ENCODE data around the gene DOCK10.

DOCK10 gene

DNA sequence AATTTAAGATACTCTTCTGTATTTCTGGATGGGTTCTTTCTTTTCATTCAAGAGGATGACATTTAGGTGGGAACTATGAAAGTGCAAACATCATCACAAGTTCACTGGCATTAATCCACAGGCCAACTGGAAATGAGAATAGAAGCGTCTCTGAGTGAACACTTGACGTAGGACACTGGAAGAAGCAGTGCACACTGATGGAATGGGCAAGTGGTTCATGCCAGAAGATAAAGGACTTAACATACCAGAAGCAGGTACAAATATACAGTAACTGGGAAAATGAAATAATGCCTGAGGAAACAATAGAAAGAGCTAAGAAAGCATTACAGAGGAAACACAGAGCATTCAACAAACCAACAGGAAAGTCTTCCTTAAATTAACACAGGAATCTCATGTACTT is 205.2 kb downstream of the DOCK10 start:
- no peak for DNase-seq (ENCODE audit: low read depth, low spot score)

DNA sequence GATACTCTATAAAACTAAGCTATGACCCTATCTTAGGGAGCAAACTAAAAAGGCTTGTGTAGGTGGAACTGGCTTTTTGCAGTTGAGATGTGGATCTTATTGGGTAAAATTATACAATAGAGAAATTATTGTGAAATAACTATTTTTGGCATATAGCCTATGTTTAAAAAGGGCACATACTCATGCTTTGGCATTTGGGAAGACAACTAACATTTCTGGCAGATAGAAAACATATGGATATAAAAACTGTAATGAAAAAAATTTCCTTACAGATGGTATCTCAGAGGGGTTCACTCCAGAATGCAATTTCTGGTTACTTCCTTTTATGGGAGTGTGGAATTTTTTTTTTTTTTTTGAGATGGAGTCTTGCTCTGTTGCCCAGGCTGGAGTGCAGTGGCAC is 206.0 kb downstream of the DOCK10 start:
- DNase-seq (ENCODE audit: low read depth, low spot score) = no peak

DNA sequence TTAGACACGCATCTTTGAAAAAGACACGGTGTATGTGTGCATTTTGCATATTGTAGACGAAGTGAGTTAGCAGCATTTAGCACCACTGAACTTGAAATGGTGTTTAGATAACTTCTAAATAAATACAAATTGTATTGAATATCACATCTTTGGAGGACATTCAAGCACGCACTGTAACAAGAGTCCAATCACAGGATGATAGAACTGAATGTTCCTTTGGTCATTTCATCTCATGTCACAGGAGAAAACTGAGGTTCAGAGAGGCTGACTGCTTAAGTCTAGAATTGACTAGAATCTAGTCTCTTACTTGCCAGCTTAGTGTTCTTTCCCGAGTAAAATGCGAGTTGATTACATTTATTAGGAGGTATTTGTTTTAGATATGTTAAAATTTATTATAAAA is 206.9 kb downstream of the DOCK10 start:
- no peak for DNase-seq (ENCODE audit: low read depth, low spot score)

DNA sequence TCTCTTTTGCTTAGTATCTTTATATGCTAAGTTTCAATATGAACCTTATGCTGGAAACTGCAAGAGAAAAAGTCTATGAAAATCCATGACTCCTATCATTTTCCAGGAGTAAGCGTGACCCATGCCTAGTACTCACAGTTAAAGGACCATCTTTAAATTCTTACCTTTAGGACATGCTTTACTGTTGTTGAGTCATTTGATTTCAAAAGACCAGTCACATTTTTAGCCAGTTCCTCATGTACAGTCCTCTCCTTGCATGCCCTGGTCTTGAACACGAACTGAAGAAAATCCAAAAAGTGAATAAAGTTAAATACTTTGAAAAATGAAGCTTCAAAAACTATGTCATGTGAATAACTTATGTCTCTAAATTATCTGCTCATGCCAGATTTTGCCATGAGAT is 208.3 kb downstream of the DOCK10 start:
- no peak for DNase-seq (ENCODE audit: low read depth, low spot score)

DNA sequence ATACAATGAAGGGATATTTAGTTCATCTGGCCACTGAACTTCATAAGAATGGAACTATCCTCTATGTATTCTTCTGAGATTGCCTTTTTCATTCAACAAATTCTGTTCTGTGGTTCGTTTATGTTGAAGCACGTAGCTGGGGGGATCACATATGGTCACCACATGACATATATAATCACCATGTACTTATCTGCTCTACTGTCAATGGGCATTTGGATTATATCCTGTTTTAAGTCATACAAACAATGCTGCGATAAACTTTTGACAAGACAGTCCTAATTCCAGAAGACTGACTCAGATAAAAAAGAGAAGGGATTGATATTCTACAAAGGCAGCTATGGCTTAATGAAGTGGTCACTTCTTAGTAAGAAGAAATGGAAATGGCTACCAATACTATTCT is 210.1 kb downstream of the DOCK10 start:
- no peak for DNase-seq (ENCODE audit: low read depth, low spot score)

DNA sequence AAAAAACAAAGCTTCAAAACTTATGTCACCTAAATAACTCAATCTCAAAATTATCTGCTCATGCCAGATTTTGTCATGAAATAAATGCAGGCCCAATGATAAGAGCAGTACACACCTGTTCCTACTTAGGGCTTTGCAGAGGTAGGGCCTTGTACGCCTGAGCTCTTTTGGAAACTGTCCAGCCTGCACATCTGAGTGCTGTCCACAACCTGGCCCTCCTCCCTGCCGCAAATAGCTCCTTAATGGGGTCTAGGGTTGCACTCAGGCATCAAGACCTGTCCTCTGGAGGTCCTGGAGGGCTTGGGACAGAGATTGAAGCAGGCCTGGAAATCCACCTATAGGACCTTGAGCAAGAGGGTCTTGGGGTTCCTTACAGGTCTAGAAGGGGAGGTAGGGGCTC is 210.7 kb downstream of the DOCK10 start:
- no peak for DNase-seq (ENCODE audit: low read depth, low spot score)

DNA sequence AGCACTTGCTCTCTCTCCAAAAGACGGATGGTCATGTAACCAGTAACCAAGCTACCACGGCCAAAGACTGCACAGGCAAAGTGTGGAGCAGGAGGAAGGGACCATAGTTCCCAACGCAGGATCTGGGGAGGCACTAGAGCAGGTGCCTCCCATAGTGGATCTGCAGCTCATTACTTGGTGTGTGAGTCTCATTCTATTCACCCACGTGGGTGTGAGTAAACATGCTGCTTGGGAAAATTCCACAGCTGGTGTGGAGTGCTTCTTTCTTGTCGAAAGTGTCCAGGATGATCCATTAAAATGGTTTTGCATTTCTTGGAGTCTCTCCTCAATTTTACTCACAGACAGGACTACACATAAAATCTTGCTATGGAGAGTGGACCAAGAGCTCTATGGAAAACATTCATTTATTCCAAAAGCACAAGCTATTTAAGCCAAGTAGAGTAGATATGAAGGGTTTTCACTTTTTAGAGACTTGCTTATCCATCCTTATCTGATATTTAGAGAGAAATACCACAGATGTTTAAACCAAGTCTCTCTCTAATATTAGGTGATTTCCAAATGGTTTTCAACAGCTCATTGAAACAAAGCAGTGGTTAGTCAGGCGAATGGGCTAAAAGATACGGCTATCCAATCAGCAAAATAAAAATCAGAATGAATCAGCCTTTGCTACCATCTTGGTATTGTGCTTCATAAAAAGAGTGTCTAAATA is 221.8 kb downstream of the DOCK10 start:
- DNase-seq (ENCODE audit: low read depth, low spot score) = no peak

DNA sequence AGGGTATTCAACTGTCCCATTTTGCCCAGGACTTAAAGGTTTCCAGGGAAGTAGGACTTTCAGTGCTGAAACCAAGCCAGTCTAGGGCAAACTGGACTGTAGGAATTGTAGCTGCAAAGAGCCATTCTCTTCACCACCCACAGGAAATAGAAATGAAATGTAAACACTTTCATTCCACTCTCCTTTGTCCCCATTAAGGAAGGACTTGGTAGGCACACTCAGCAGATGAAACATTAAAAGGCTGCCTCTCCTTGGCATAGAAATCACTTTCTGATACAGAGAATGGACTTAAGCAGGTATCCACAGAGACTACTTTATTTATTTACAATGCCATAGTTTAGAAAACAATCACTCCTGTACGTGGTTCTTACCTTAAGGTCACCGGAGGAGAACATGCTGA is 223.2 kb downstream of the DOCK10 start:
- no peak for DNase-seq (ENCODE audit: low read depth, low spot score)

DNA sequence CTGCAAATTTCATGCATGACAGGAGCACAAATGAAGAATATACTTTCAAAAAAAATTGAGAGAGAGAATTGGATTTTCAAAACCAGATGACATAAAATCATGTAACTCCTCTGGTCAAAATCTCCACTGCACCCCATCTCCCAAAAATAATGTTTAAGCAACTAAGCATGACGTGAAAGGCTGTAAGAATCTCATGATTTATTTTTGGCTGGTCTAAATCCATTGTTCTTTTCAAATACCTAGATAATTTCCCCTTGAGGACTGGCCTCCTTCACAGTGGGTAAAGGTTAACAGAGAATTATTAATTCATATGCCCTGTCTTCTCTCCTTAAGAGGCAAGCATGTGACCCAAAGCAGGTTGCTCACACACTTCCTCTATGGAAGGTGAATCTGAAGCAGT is 224.6 kb downstream of the DOCK10 start:
- no peak for DNase-seq (ENCODE audit: low read depth, low spot score)

DNA sequence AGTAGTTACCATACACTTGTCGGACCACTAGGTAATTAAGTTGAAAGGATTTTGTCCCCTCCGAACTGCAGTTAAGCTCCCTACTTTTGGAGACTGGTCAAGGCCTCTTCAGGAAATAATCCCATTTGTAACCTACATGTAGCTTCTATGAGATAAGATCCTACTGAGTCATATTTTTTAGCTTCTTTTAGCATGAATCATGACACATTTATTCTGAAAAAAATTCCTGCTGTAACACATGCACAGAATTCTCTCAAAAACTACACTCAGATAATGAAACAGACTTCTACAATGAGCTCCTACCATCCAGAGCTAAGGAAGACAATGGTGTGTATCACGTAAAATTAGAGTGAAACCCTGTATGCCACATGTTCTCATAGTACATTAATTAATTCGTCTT is 225.5 kb downstream of the DOCK10 start:
- DNase-seq (ENCODE audit: low read depth, low spot score) = no peak

DNA sequence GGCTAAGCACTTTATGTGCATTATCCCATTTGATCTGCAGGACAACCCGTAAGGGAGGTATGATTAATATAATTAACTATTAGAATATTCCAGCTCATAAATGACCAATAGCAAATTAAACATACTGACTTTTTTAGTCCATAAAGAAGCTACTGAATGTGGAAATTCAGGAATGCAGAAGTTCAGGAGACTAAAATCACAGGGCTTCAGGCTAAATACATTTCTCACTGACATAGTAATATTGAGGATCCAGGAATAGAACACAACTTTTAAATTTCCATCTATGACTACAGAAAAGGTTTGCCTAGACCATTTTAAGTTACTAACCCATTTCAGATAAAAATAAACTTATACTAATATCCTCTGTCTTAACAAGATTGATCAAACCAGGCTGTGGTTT is 228.7 kb downstream of the DOCK10 start:
- no peak for DNase-seq (ENCODE audit: low read depth, low spot score)

DNA sequence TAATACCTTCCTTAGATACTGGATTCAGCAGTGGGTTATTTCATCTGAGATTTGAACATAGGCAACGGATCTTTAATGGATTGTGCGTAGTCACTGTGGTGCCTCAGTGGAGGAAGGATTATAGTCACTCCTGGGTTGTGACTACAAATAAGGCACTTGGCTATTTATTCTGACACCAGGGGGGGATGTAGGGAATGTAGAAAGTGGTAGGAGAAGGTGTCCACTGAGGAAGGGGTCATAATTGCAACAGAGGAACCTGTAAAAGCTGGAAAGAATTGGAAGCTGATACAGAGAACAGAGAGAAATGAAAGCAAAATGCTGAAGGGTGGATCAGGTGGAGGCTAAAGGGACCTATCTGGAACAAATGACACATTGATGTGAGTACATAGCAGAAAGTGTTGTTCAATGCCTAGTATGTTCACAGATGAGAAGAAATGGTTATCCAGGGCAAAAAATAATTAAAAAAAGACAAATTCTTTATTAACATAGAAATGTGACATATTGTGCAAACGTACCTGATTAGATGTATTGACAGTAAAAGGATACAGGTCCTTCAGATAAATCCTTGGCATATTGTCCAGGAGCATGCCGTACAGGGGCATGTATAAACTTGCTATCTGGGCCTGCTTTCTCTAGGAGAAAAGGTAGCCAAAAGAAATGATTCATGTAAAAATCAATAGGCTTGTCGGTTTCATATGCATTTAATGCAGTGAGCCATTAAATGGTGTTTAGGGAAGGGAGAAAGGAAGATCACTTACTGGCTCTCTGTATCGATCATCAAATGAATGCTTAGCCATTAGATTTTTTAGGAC is 234.9 kb downstream of the DOCK10 start:
- DNase-seq (ENCODE audit: low read depth, low spot score) = no peak

DNA sequence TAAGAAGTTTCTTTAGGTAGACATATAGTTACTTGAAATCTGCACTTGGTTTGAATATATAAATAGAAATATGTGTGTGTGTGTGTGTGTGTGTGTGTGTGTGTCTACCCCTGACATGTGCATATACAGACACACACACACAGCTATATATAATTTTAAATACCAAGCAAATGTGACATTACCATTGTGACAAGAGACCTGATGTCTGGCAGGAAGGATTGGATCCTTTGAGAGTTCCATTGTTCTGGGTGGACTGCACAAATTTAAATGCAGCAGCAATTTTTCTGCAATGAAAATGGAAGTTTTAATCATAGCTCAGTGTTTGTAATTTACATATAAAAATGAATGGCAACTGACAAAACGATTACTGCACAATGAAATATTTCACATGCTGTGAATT is 238.3 kb downstream of the DOCK10 start:
- no peak for DNase-seq (ENCODE audit: low read depth, low spot score)

DNA sequence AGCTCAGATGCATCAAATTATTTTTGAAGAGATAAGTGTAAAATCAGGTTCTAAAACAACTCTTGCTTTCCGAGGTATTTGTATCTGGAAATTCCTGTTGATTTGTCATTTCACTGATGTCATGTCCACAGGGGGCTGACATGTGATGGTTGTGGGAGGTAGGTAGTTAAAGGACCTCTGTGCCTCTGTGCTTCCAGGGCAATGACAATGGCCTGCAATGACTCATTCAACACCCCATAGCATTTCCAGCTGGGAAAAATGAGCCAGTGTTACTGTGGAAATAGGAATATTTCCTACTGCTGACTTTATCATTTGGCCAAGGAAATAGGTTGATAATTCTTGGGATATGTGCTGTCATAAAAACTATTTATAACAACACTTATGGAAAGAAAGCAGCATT is 239.9 kb downstream of the DOCK10 start:
- no peak for DNase-seq (ENCODE audit: low read depth, low spot score)

DNA sequence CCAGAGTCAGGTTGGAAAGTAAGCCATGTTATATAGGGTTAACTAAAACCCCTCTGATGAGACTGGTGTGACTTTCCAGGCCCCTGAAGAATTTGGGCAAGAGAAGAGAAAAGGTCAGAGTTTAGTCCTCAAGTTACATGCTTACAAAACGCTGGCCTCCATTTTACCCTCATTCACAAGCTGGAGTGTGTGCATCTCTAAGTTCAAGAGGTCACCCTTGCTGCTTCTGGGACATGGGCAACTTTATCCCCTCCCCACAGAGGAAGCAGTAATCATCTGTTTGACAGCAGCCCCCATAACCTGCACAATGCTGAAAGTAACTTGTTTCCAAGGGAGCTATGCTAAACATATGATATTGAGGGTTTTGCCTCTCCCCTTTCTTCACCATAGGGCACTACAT is 240.9 kb downstream of the DOCK10 start:
- DNase-seq (ENCODE audit: low read depth, low spot score) = no peak

DNA sequence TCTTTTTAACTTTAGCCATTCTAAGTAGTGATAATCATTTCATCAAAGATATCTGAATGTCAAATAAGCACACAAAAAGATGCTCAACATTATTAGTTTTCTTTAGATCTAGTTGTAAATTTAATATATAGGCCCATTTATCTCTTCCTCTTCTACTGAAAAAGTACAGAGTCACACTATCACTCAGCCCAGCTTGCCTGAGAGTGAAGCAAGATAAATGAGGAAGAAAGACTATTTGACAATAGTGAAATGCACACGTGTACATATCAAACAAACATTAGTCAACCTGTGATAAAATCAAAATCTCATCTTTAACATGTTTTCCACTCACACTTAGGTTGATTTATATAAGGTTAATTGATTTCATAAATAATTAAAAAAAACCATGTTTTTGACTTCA is 242.6 kb downstream of the DOCK10 start:
- DNase-seq (ENCODE audit: low read depth, low spot score) = no peak

DNA sequence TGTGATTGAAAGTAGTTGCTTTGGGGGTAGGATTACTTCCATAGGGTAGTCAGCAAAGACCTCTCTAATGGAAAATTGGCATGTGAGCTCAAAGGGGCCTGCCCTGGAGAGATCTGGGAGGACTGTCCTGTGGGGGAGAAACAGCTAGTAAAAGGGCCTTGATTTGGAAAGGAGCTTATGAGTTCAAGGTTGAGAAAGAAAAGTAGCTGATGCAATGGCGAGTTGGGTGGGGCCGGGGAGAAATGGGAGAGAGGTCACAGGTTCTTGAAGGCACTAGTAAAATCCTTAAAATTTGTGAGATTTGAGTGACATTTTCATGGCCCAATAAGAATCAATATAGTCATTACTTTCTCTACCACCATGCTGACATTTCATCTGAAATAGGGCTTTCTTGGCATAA is 244.1 kb downstream of the DOCK10 start:
- no peak for DNase-seq (ENCODE audit: low read depth, low spot score)

DNA sequence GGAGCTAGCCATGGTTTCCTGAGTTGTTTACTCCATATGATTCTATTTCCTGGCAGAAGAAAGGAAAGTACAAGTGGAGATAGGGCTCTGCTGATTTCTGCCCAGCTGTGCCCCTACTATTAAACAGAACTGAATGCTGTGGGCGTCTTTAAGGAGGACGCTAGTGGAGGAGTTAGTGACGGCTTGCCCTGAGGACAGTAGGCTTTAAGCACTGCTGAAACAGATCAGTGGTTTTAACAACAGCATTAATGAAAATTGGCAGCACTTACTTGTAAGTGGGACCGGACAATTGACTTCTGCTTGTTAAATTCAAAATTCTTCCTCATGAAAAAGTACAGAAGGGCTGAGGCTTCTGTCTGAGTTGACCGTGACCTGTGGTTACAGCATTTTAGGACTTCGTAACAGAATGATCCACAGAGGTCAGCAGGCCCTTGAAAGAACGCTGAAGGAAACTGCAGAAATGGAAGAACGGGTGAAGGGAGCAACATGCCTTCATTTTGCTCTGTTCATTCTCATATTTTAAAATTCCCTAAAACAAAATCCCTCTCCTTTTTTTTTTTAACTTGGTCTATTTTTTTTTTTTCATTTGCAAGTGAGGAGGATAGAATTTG is 245.5 kb downstream of the DOCK10 start:
- DNase-seq (ENCODE audit: low read depth, low spot score) = no peak

DNA sequence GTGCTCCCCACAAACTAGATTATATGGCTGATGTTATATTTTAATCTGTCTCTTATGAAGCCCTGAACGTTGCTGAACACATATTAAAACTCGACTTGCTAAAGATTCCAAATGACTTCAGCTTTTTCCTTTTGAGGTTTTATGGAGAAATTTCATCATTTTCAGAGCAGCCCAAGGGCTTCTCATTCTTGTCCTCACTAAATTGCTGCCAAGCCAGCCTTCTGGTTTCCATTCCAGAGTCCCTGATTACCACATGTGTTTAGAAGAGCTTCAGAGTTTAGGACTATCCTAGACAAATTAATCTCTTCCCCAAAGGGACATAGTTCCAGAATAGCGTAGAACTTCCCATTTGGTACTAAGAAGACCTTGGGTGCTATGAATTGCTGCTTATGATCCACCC is 248.3 kb downstream of the DOCK10 start:
- DNase-seq (ENCODE audit: low read depth, low spot score) = no peak

DNA sequence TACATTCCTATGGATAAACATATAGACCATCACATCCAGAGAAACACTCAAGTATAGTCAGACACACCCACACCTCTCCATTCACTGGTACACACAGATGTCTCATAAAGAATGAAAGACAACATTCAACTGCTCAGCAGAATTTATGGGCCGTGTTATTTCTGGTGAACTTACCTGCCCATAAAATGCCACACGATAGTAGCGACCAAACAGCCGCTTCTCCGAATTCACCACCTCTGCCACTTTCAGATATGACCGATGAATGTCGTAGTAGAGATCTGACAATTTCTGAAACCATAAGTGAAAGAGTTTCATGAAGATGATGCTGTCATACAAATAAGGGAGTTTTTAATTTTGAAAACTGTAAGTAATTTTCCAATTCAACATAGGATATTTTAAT is 255.4 kb downstream of the DOCK10 start:
- no peak for DNase-seq (ENCODE audit: low read depth, low spot score)

DNA sequence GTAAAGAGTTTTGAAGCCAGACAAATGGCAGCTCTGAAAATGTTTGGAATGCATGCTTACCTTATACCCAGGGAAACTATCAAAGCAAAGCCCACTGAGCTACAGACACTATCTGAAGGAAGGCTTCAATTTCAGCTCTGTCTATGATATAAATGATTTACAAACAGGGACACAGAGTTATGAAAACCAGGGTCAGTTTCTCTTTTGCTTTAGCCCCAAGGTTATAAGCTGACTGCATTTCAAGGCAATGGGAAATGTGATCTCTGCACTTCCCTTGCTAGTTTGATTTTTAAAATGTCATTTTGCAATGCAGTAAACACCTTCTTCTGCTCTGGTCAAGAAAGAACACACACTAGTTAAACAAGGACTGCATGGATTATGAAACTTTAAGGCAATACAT is 260.9 kb downstream of the DOCK10 start:
- DNase-seq (ENCODE audit: low read depth, low spot score) = no peak

DNA sequence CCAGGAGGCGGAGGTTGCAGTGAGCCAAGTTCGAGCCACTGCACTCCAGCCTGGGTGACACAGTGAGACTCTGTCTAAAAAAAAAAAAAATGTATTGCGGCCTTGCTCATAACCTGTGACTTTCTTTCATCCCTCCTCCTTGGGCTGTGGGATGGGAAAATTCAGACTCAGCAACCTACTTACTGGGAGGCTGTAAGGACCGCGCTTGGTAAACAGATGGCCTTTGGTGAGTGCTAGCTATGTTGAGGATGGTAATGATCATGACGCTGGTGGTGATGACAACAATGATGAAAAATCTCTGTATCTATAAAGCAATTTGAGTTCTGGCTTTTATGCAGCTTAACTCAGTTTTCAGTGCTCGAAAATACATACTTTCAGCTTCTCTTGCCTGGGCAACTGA is 261.4 kb downstream of the DOCK10 start:
- DNase-seq (ENCODE audit: low read depth, low spot score) = no peak

DNA sequence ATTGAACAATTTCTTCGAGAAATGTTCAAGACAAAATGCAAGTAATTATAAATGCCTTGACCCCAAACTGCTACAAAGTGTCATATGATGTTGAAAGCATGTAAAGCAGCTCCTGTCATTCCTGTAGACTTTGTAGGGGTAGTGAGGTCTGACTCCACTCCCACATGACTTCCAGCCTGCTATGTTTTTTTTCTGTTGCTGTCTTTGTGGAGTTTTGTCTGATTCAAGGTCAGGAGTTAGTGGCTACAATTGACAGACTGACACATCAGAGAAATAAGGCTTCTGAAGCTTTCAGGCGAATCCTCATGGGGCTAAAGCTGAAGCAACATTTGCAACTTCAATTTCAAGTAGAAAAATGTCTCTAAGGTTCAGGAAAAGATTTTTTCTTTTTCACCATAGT is 262.2 kb downstream of the DOCK10 start:
- DNase-seq (ENCODE audit: low read depth, low spot score) = no peak
